GM23248 (cell line): ENCODE measurements around the gene TMSB15A. TPM values are rescaled to one million over a fixed set of nuclear protein-coding genes. Genes with fewer than 3 reads are reported as not detected.
"Not testable (repeated sequence)": the region's sequence is repeated elsewhere in the genome, so short reads cannot be mapped to it uniquely, and the experiment has no call there.

Source experiments
- DNase-seq: peaks from one replicate; pipeline ENCODE4 v3.0.0-alpha.2; 2015
- H2AFZ ChIP-seq: fragments of 200-600 bp; sonication (generic); 2 replicates; pipeline ENCODE4 v1.6.1; 2016; ENCODE audit warnings: antibody characterized with exemption
- H3F3A ChIP-seq: fragments of 200-600 bp; sonication (generic); 2 replicates; pipeline ENCODE4 v1.6.1; 2016; ENCODE audit warnings: mild to moderate bottlenecking, antibody characterized with exemption, mixed run types; ENCODE audit not compliant: insufficient read depth
- H3K27ac ChIP-seq: fragments of 200-600 bp; sonication (generic); 2 replicates; pipeline ENCODE4 v1.5.1; 2016; ENCODE audit warnings: mild to moderate bottlenecking
- H3K27me3 ChIP-seq: fragments of 200-600 bp; sonication (generic); replicated peaks from 2 replicates; pipeline ENCODE4 v1.6.1; 2016; ENCODE audit warnings: mild to moderate bottlenecking; ENCODE audit not compliant: insufficient read depth
- H3K36me3 ChIP-seq: fragments of 200-600 bp; sonication (generic); 2 replicates; pipeline ENCODE4 v1.6.1; 2016; ENCODE audit warnings: low read depth, mild to moderate bottlenecking
- H3K4me1 ChIP-seq: fragments of 200-600 bp; sonication (generic); 2 replicates; pipeline ENCODE4 v1.6.1; 2016; ENCODE audit warnings: mild to moderate bottlenecking; ENCODE audit not compliant: insufficient read depth
- H3K4me2 ChIP-seq: fragments of 200-600 bp; sonication (generic); one replicate; pipeline ENCODE4 v1.6.1; 2016; ENCODE audit warnings: mild to moderate bottlenecking; ENCODE audit not compliant: unreplicated experiment
- H3K4me3 ChIP-seq: fragments of 200-600 bp; sonication (generic); 2 replicates; pipeline ENCODE4 v1.5.1; 2016; ENCODE audit warnings: mild to moderate bottlenecking
- H3K79me2 ChIP-seq: fragments of 200-600 bp; sonication (generic); 2 replicates; pipeline ENCODE4 v1.6.1; 2016; ENCODE audit warnings: mild to moderate bottlenecking; ENCODE audit not compliant: insufficient read depth
- H3K9ac ChIP-seq: fragments of 200-600 bp; sonication (generic); 2 replicates; pipeline ENCODE4 v1.6.1; 2016; ENCODE audit warnings: mild to moderate bottlenecking
- H3K9me2 ChIP-seq: fragments of 200-600 bp; sonication (generic); 2 replicates; pipeline ENCODE4 v1.6.1; 2016; ENCODE audit warnings: mixed run types, mild to moderate bottlenecking, moderate library complexity; ENCODE audit not compliant: insufficient read depth
- H3K9me3 ChIP-seq: fragments of 200-600 bp; sonication (generic); one replicate; pipeline ENCODE4 v1.6.1; 2017; ENCODE audit warnings: low read depth
- H4K20me1 ChIP-seq: fragments of 200-600 bp; sonication (generic); 2 replicates; pipeline ENCODE4 v1.6.0; 2016; ENCODE audit not compliant: insufficient read depth
- EZH2 ChIP-seq: fragments of 200-600 bp; sonication (generic); IDR thresholded peaks from 2 replicates; pipeline ENCODE4 v1.6.1; 2018; ENCODE audit warnings: antibody characterized with exemption, mild to moderate bottlenecking; ENCODE audit not compliant: insufficient read depth, poor library complexity, severe bottlenecking
- EZH2phosphoT487 ChIP-seq: fragments of 200-600 bp; sonication (generic); IDR thresholded peaks from 2 replicates; pipeline ENCODE4 v1.6.1; 2018; ENCODE audit warnings: antibody characterized with exemption, moderate library complexity, mild to moderate bottlenecking, low read depth; ENCODE audit not compliant: insufficient read depth
- WGBS, 2 experiments: methylation state at CpG; one replicate each; pipeline ENCODE4 v1.1.6; 2015 to 2017; ENCODE audit warnings: low lambda C conversion rate in 2 of 2, low coverage in 1 of 2; ENCODE audit errors: missing lambda C conversion rate in 2 of 2; 5-methylcytosine and 5-hydroxymethylcytosine counted together
- in situ Hi-C: fragments of 300-500 bp; cut with MboI; formaldehyde crosslinking; loops from 2 replicates; pipeline ENCODE4 v1.15.0; 2020
- polyA plus RNA-seq: library from polyadenylated mRNA; unstranded; fragments of >200 nt; fragmentation: Nextera tagmentation; extraction: Ambion mirVana; gene quantifications from 2 replicates; pipeline ENCODE4 v1.2.1, GENCODE V29; 2016
- total RNA-seq: library from RNA; depleted of rRNA; stranded (reverse); fragments of >200 nt; shearing (Covaris generic); gene quantifications from 2 replicates; pipeline ENCODE4 v1.2.3, GENCODE V29; 2014

The TMSB15A gene
- total and polyA plus RNA-seq, 2 experiments from 2014 or later = 1.4 to 3.0 TPM

- in situ Hi-C loops = no loop called here
Measured at GRCh38 chrX:102546828-102547493, 30.4 kb upstream of the TMSB15A start.

GRCh38 chrX:102546175-102546574 lies 29.6 kb upstream of the TMSB15A start:
- H3K36me3 ChIP-seq, H3K4me1 ChIP-seq, H3F3A ChIP-seq, H3K9ac ChIP-seq, in situ Hi-C loops, H3K27ac ChIP-seq, H3K9me2 ChIP-seq, DNase-seq, H2AFZ ChIP-seq, H3K4me2 ChIP-seq, H3K4me3 ChIP-seq, H3K9me3 ChIP-seq, H3K79me2 ChIP-seq, H3K27me3 ChIP-seq, H4K20me1 ChIP-seq: not testable (repeated sequence)
- 51 to 57% methylated on average over 5 of the region's 5 CpGs for WGBS, 2 experiments

More at GRCh38 chrX:102546828-102547493, 30.4 kb upstream of the TMSB15A start:
- Histone ChIP-seq H3F3A (no peaks in the 10 kb centered on the region), H3K4me2 (no peak overlapping the region), H3K4me1 (0 out of 2 replicates have a peak, but pooled peaks cover under 1% of the 10 kb centered on the region), H3K79me2 (no peaks in the 10 kb centered on the region), H3K4me3 (no peak overlapping the region), H3K36me3 (no peaks in the 10 kb centered on the region), H2AFZ (no peak overlapping the region), H3K27me3 (no peaks in the 10 kb centered on the region), H3K9ac (no peak overlapping the region), H4K20me1 (no peaks in the 10 kb centered on the region), H3K27ac (no peak overlapping the region), H3K9me2 (no peaks in the 10 kb centered on the region), H3K9me3 (no peaks in the 10 kb centered on the region)
- DNase-seq = no peak
- WGBS, 2 experiments = 41 to 75% methylated on average over 4 to 28 of the region's 35 CpGs
- no peak for TF ChIP-seq EZH2phosphoT487
- no peak for TF ChIP-seq EZH2

GRCh38 chrX:102535958-102536357 lies 19.4 kb upstream of the TMSB15A start:
- no peak overlapping the region for H3K9ac ChIP-seq
- no peak for DNase-seq
- no peak overlapping the region for H3K4me2 ChIP-seq
- no peaks in the 10 kb centered on the region for H4K20me1 ChIP-seq
- H2AFZ ChIP-seq = no peak overlapping the region
- no peaks in the 10 kb centered on the region for H3F3A ChIP-seq
- no peaks in the 10 kb centered on the region for H3K79me2 ChIP-seq
- H3K9me3 ChIP-seq = no peaks in the 10 kb centered on the region
- H3K4me3 ChIP-seq = no peak overlapping the region
- H3K9me2 ChIP-seq = no peaks in the 10 kb centered on the region
- no peaks in the 10 kb centered on the region for H3K36me3 ChIP-seq
- no peaks in the 10 kb centered on the region for H3K27me3 ChIP-seq
- H3K4me1 ChIP-seq = peaks cover 6% of the 10 kb centered on the region
- TF ChIP-seq EZH2phosphoT487 (no peak), EZH2 (no peak)
- in situ Hi-C loops = no loop called here
- no peak overlapping the region for H3K27ac ChIP-seq
- WGBS, 2 experiments = 74 to 88% methylated on average over 2 of the region's 2 CpGs

- H3K9me3 ChIP-seq = no peaks in the 10 kb centered on the region
- WGBS, 2 experiments = 20 to 28% methylated on average over 7 of the region's 7 CpGs
- no peak overlapping the region for H3K9ac ChIP-seq
- no peaks in the 10 kb centered on the region for H3K9me2 ChIP-seq
- no peaks in the 10 kb centered on the region for H3K79me2 ChIP-seq
- H3K4me3 ChIP-seq = no peak overlapping the region
- TF ChIP-seq EZH2 (no peak), EZH2phosphoT487 (no peak)
- H2AFZ ChIP-seq = peak overlapping the region; percentile 51; the same call in 1 of the 2 replicates
- no peak overlapping the region for H3K4me2 ChIP-seq
- no peaks in the 10 kb centered on the region for H3F3A ChIP-seq
- DNase-seq = peak; percentile 39
- no peaks in the 10 kb centered on the region for H3K4me1 ChIP-seq
- in situ Hi-C loops = no loop called here
- no peak overlapping the region for H3K27ac ChIP-seq
- H3K36me3 ChIP-seq = no peaks in the 10 kb centered on the region
- H3K27me3 ChIP-seq = no peaks in the 10 kb centered on the region
- no peaks in the 10 kb centered on the region for H4K20me1 ChIP-seq
Measured at GRCh38 chrX:102517326-102517725, 787 bp upstream of the TMSB15A start.

- Histone ChIP-seq H3K4me1 (no peaks in the 10 kb centered on the region), H3K4me3 (no peak overlapping the region), H3K36me3 (no peaks in the 10 kb centered on the region), H4K20me1 (no peaks in the 10 kb centered on the region), H3F3A (no peaks in the 10 kb centered on the region), H3K9me2 (no peaks in the 10 kb centered on the region), H3K9ac (no peak overlapping the region), H3K79me2 (no peaks in the 10 kb centered on the region), H3K27ac (no peak overlapping the region), H3K27me3 (no peaks in the 10 kb centered on the region), H3K4me2 (no peak overlapping the region), H2AFZ (no peak overlapping the region), H3K9me3 (no peaks in the 10 kb centered on the region)
- in situ Hi-C loops = no loop called here
- WGBS, 2 experiments = 82 to 90% methylated on average over 1 of the region's 1 CpG
- TF ChIP-seq EZH2phosphoT487 = no peak
- TF ChIP-seq EZH2 = no peak
- DNase-seq = no peak
Measured at GRCh38 chrX:102514536-102514935, 2.0 kb downstream of the TMSB15A start.
